HTERT RPE-1 (cell line): Measurements from ENCODE around the gene DTL.
"Not testable (repeated sequence)": the region's sequence is repeated elsewhere in the genome, so short reads cannot be mapped to it uniquely, and the experiment has no call there.

ENCODE experiments used
- in situ Hi-C: fragments of 300-500 bp; cut with MboI; formaldehyde crosslinking; loops from 4 replicates; pipeline ENCODE4 v1.14.3; 2020; ENCODE audit warnings: low sequenced_read_pairs

Gene DTL

DNA sequence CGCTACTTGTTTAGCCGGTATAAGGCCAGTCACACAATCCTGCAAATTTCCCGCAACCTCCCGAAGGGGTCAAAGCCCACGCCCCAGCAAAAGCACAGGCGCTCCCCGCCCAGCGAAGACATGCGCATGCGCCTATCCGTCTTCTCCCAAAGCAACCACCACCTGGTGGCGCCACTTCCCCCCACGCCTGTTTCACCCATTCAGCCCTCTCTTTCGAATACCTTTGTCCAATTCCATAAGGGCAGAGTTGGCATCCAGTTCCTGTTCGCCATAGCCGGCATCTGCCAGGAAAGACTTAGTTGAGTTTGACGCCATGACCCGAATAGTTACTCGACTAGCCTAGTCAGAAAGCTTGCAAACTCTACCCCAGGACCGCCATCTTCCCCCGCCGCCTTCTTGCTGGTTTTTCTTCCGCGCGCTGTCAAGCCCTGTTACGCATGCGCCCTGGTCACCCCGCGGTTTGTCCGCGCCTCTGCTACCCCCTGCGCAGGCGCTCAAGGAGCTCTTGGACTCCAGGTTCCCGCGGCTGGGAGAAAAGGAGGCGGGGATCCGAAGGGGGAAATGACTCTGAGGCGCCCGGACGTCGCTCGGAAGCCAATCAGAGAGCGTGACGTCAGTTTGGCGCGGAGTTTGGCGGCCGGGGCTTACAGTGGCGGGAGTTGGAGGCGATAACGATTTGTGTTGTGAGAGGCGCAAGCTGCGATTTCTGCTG is at the start of gene DTL, which contains the start of gene INTS7:
DTL (plus strand) TSS at position 626 of the 712 bp plus-strand sequence. CDS start 143 bp downstream, outside the sequence.
INTS7 (minus strand) TSS at position 435 of the 712 bp plus-strand sequence; CDS start at position 315, 120 bp downstream.
- in situ Hi-C loops, result no loop called here

- in situ Hi-C loops, result no loop called here
Measured at GRCh38 chr1:211986628-211987254, 48.8 kb upstream of the DTL start.

GRCh38 chr1:211991695-211992094 is 43.9 kb upstream of the DTL start:
- in situ Hi-C loops, result no loop called here

- in situ Hi-C loops, result not testable (repeated sequence)
Measured at GRCh38 chr1:211997426-211997825, 38.1 kb upstream of the DTL start.

DNA sequence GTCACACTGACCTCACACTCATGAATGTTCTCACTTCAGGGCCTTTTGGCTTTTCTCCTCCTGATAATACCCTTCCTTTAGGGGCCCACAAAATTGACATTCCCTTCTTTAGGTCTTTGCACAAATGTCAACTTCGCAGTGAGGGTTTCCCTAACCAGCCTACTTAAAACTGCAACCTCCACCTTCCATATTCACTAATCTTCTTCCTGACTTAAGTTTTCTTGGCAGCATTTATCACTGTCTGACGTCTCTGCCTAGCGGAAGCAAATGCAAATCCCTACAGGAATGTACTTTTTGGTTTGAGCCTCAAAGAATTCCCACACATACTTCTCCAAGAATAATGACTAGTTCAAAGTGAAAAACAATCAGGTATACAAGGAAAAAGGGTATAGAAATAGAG is 33.0 kb upstream of the DTL start:
- in situ Hi-C loops, result no loop called here

- in situ Hi-C loops, result no loop called here
Measured at GRCh38 chr1:212004895-212005608, 30.5 kb upstream of the DTL start.

GRCh38 chr1:212007178-212007577 is 28.4 kb upstream of the DTL start:
- in situ Hi-C loops, result no loop called here

- in situ Hi-C loops, result no loop called here
Measured at GRCh38 chr1:212007886-212008285, 27.7 kb upstream of the DTL start.

DNA sequence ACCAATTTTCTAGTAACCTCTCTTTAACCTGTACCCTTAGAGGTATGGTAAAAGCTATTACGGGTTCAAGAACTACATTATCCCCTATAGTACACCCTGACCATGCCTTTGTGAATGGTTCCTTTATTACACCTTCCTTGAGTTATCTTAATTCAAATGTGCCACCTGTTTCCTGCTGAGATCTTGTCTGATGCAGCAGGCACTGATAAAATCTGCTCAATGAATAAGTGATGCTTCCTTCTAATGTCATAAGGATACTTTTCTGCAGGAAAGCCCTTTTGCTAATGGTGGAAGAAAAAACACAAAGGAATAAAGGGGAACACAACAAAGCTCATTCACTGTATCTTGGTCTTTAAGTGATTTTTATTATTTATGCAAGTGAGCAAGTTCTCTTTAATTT is 26.0 kb upstream of the DTL start:
- in situ Hi-C loops, result no loop called here

- in situ Hi-C loops, result no loop called here
Measured at GRCh38 chr1:212010004-212010403, 25.5 kb upstream of the DTL start.

- in situ Hi-C loops, result no loop called here
Measured at GRCh38 chr1:212012034-212012740, 23.4 kb upstream of the DTL start.

- in situ Hi-C loops, result no loop called here
Measured at GRCh38 chr1:212013672-212014071, 21.9 kb upstream of the DTL start.

GRCh38 chr1:212020975-212021374 is 14.6 kb upstream of the DTL start:
- in situ Hi-C loops, result no loop called here

GRCh38 chr1:212021563-212021962 is 14.0 kb upstream of the DTL start:
- in situ Hi-C loops, result no loop called here

DNA sequence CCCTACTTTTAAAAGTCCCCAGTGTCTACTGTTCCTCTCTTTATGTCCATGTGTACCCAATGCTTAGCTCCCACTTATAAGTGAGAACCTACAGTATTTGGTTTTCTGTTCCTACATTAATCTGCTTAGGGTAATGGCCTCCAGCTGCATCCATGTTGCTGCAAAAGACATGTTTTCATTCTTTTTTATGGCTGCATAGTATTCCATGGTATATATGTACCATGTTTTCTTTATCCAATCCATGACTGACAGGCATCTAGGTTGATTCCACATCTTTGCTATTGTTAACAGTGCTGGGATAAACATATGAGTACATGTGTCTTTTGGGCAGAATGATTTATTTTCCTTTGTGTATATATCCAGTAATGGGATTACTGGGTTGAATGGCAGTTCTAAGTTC is 12.6 kb upstream of the DTL start:
- in situ Hi-C loops, result not testable (repeated sequence)

DNA sequence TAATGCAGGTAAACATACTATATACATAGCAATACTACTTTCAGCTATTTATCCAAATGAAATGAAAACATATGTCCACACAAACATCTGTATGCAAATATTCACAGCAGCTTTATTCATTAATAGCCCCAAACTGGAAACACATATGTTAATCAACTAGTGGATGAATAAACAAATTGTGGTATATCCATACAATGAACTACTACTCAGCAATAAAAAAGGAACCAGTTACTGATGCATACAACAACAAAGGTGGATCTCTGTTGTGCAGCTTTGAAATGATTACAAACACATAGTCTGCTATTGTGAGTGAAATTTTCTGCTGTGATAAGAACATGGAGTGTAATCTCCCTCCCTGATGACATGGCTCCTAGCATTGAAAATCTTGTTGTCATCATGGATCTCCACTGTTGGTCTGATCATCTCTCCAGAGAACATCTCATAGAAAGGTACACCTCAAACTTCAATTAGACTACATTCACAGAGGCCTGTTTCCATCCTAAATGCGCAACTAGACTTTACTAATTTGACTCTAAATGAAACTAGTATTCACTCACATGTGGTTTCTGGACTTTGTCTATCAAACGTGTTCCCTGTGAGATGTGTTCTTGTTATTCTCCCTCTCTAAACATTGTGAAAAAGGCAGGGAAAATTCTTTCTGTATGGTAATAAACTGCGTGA is 10.9 kb upstream of the DTL start:
- in situ Hi-C loops, result no loop called here

DNA sequence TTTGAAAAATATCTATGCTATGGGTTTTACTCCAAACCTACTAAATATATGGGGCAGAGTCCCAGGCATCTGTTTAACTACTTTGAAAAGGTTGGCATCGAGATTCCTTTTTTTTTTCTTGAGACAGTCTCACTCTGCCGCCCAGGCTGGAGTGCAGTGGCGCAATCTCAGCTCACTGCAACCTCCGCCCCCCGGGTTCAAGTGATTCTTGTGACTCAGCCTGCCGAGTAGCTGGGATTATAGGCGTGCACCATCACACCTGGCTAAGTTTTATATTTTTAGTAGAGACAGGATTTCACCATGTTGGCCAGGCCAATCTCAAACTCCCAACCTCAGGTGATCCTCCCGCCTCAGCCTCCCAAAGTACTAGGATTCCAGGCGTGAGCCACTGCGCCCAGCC is 7.8 kb upstream of the DTL start:
- in situ Hi-C loops, result not testable (repeated sequence)

GRCh38 chr1:212030936-212031528 is 4.5 kb upstream of the DTL start:
- in situ Hi-C loops, result no loop called here

DNA sequence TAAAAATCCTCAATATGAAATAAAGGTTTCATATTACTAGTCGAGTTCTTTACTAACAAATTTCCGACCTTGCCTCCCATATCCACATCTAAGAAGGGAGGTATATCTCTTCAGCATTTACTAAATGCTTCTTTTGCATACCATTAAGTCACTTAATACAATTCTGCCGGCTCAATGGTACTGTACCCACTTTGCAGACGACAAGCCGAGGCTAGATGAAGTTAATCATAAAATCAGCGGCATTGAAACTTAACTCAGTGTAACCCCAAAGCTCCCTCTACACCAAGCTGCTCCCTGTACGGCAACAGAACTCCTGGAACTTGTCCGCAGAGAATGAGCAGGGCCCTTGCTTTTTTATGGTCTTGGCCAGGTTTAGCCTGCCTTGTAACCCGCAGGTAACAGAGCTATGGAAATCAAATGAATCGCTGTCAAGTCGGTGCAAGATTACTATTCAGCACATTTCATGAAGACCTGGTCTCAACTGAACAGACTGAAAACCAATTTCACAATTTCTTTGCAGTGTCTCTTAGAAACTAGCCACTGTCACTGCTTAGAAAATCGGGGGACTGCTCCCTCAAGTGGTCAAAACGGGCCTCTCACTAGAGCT is 929 bp upstream of the DTL start:
- in situ Hi-C loops, result no loop called here
